HG03520 (cell line): Measurements from ENCODE around the gene PTPN1.
"Not testable (repeated sequence)": the region's sequence is repeated elsewhere in the genome, so short reads cannot be mapped to it uniquely, and the experiment has no call there.

ENCODE experiments used
- ATAC-seq: cut with Tn5 transposase; IDR thresholded peaks from one replicate; pipeline ENCODE4 v1.9.1; 2021; ENCODE audit warnings: mild to moderate bottlenecking, moderate library complexity; ENCODE audit not compliant: unreplicated experiment

The PTPN1 gene

GRCh38 chr20:50587291-50587961 lies 77.2 kb downstream of the PTPN1 start:
- no peak for ATAC-seq

- ATAC-seq = no peak
Observed at GRCh38 chr20:50588034-50588736, 78.0 kb downstream of the PTPN1 start.

GRCh38 chr20:50589548-50590347 lies 79.6 kb downstream of the PTPN1 start:
- no peak for ATAC-seq

GRCh38 chr20:50590348-50590664 lies 80.1 kb downstream of the PTPN1 start:
- ATAC-seq = no peak

- no peak for ATAC-seq
Observed at GRCh38 chr20:50591233-50591852, 81.2 kb downstream of the PTPN1 start.

DNA sequence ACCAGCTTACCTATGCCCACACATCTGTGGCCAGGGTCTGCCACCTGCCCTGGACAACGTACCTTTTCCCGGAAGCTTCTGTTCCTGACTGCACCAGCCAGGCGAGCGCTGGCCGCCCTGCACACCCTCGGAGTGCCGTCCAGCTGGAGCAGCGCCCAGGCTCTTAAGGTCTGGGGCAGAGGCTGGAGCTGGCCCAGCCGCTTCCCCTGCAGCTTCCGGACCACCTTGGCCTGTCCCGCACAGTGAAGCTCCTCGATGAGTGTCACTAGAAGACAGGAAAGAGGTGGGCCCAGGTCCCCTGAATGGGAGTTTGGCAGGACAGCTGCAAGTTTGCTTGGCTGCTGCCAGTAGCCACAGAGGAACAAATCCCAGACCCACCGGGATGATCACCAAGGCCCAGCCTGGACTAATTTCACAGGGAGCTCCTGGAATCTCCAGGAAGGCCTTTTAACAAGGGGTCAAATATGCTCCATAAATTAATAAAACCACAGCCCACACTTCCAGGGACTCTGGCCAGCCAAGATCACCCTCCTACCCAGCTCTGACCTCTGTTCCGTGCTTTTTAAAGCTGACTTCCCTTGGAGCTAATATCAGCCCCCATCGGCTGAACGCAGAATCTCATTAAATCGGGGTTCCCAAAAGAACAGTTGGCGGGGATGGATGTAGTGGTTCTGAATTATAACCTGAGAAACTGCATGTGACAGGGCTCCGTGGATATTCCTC lies 82.3 kb downstream of the PTPN1 start:
- no peak for ATAC-seq

- no peak for ATAC-seq
Observed at GRCh38 chr20:50593005-50593335, 82.8 kb downstream of the PTPN1 start.

GRCh38 chr20:50594231-50594590 lies 84.0 kb downstream of the PTPN1 start:
- ATAC-seq = no peak

DNA sequence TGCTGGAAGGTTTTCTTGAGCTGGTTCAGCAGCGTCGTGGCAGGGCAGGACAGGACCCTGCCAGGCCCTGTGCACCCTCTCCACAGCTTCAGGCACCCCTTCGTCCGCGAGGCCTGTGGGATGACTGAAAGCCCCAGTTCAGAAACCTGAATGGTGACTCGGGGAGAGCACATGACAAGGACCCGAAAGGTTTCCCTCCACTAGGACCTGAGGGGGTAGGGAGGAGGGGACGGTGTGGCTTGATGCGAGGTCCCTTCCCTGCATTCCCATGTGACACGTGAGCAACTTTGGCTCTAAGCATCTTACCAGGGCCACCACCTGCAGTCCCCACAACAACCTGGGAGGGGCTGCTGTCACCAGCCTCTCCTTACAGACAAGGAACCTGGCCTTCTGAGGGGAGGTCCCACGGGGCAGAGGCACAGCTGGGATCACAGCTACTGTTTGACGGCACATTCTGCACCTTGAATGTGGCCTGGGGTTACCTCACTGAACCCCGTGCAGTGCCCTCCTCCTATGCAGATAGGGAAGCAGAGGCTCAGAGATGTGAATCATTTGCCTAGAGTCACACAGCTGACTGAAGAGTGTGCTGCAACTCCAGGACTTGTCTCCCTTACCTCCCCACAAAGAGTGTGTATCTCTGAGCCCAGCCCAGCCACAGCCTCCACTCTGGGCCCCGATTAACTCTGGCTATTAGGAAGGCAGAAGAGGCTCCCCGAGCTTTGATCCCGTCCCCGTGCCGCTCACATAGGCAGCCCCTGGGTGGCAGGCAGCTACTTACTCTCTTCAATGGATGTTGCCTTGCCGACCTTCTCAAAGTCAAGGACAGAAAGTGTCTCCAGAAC lies 84.6 kb downstream of the PTPN1 start:
- ATAC-seq = no peak

- no peak for ATAC-seq
Observed at GRCh38 chr20:50595433-50595895, 85.3 kb downstream of the PTPN1 start.

DNA sequence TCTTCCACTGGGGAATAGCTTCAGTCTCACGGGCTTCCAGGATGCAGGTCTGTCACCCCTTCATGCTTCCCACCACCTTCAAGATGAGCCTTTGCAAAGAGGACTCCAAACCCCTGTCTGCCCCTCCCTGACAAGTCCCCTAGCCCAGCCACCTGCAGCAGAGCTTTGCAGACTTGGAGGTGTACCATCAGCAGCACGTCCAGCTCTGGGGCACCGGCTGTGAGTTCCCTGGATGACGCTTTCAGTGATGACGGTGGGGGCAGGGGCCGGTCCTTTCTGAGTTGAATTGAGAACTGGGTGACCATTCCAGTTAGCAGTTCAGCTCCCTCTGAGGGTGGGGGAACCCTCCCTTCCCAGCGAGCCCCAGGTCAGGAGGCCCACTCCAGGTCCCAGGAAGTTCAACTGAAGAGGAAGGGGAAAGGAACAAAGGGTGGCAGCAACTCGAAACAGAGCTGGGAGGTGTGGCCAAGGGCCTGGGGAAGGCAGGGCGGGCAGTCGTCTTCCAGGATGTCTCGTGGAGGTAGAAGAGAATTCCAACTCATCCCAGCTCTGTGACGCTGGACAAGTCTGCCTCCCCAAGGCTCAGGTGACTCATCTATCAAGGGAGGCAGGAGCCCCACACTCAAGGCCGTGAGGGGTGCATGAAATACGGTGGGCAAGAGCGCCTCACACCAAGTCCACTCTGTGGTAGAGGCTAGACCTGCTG lies 86.0 kb downstream of the PTPN1 start:
- ATAC-seq = no peak

GRCh38 chr20:50596694-50597021 lies 86.5 kb downstream of the PTPN1 start:
- no peak for ATAC-seq

GRCh38 chr20:50597406-50597969 lies 87.3 kb downstream of the PTPN1 start:
- ATAC-seq = no peak

DNA sequence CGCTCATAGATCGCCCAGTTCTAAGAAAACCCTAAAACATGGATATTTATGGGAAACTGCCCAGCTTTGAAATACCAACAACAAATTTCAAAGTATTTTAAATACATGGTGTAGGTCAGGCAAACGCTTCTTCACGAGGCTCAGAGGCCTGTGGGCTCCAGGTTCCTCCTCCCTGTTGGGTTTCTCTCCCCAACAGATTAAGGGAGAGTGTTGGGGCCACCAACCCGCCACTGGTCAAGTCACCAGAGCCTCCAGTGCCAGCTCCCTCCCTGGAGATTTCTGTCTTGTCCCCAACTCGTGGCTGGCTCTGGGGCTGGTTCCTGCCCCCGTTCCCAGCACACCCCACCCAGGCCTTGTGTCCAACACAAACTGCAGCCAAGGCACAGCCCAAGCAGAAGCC lies 87.9 kb downstream of the PTPN1 start:
- ATAC-seq = no peak

DNA sequence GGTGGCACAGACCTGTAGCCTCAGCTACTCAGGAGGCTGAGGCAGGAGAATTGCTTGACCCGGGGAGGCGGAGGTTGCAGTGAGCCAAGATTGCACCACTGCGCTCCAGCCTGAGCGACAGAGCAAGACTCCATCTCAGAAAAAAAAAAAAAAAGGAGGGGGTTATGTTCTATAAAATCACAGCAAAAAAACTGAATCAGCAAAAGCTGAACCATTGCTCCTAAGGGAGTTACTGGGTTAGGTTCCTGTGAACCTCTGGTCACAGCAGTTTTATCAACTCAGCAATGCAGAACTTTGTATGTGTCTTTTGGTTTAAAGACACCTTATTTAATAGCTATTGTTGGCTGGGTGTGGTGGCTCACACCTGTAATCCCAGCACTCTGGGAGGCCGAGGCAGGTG lies 88.6 kb downstream of the PTPN1 start:
- not testable (repeated sequence) for ATAC-seq

GRCh38 chr20:50600281-50600895 lies 90.2 kb downstream of the PTPN1 start:
- no peak for ATAC-seq

DNA sequence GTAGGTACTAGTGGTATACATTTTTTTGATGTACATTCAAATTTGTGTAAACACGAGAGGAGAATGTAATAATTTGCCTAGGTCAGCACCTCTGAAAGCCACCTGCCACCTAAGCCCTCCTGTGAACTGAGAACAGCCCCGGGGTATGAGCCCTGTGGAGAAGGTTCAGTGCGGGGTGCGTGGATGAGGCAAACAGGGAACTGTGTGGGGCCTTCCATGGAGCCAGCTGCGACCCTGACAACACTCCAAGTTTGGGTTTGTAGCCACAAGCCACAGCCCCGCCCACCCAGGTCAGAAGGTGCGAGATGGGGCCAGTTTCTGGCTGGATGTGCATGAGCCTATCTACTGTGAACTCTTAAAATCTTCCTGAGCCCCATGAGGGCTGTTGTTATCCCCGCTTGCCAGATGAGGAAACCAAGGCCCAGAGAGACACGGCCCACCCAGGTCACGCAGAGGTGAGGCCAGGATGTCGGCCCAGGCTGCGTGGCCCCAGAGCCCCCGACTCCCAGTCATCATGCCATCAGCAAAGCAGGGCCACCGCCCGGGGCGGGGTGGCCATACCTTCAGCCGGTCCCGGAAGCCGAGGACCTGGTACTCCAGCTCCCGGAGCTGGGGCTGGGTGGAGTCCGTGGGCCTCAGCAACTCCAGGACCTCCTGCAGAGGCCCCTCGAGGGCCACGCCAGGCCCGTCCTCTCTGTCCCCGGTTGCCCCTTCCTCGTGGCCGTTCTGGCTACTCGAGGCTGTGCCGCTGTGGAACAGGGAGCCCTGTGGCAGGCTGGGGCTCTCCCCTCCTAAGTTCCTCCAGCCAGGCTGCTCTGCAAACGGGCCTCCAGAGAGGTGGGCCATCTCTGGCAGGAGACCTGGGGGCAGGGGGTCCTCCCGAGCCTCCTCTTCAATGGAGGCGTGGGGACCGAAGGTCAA lies 91.6 kb downstream of the PTPN1 start:
- no peak for ATAC-seq
